ENCODE results near the gene YY1.
"Not testable (repeated sequence)": the region's sequence is repeated elsewhere in the genome, so short reads cannot be mapped to it uniquely, and the experiment has no call there.

The YY1 gene

GRCh38 chr14:100306998-100307765 lies 68.2 kb downstream of the YY1 start:
- H3K4me3 ChIP-seq (ENCODE audit: low read depth, low read length) = peak overlapping the region; percentile 85
- TF ChIP-seq CTCF (IDR thresholded peaks at IDR 0.05; ENCODE audit: low read depth, low read length) = no peak
- peak; percentile 34 for DNase-seq
- no peaks in the 10 kb centered on the region for H3K4me1 ChIP-seq
- H3K9me3 ChIP-seq = no peaks in the 10 kb centered on the region
- no peaks in the 10 kb centered on the region; the same call in 1 of the 2 replicates for H3K36me3 ChIP-seq
- H3K27me3 ChIP-seq = peaks cover 8% of the 10 kb centered on the region

- H3K9me3 ChIP-seq = no peaks in the 10 kb centered on the region
- H3K4me3 ChIP-seq (ENCODE audit: low read depth, low read length) = no peak overlapping the region; the same call in 1 of the 2 replicates
- no peaks in the 10 kb centered on the region; the same call in 1 of the 2 replicates for H3K36me3 ChIP-seq
- H3K27me3 ChIP-seq = peaks cover 8% of the 10 kb centered on the region
- no peak for DNase-seq
- TF ChIP-seq CTCF (IDR thresholded peaks at IDR 0.05; ENCODE audit: low read depth, low read length) = no peak
- H3K4me1 ChIP-seq = no peaks in the 10 kb centered on the region
Observed at GRCh38 chr14:100307766-100308426, 69.0 kb downstream of the YY1 start.

- DNase-seq = not testable (repeated sequence)
Observed at GRCh38 chr14:100308427-100308792, 69.5 kb downstream of the YY1 start.

GRCh38 chr14:100309028-100309737 lies 70.2 kb downstream of the YY1 start:
- H3K9me3 ChIP-seq = no peaks in the 10 kb centered on the region
- no peaks in the 10 kb centered on the region; the same call in 1 of the 2 replicates for H3K36me3 ChIP-seq
- peaks cover 8% of the 10 kb centered on the region for H3K27me3 ChIP-seq
- DNase-seq = no peak
- TF ChIP-seq CTCF (IDR thresholded peaks at IDR 0.05; ENCODE audit: low read depth, low read length) = no peak
- no peaks in the 10 kb centered on the region for H3K4me1 ChIP-seq
- H3K4me3 ChIP-seq (ENCODE audit: low read depth, low read length) = no peak overlapping the region

More at GRCh38 chr14:100308427-100308792, 69.5 kb downstream of the YY1 start:
- H3K36me3 ChIP-seq; H3K9me3 ChIP-seq; H3K4me3 ChIP-seq (ENCODE audit: low read depth, low read length); H3K4me1 ChIP-seq; H3K27me3 ChIP-seq: not testable (repeated sequence)

GRCh38 chr14:100312110-100312876 lies 73.3 kb downstream of the YY1 start:
- H3K9me3 ChIP-seq; H3K4me3 ChIP-seq (ENCODE audit: low read depth, low read length); DNase-seq; H3K27me3 ChIP-seq; H3K36me3 ChIP-seq; H3K4me1 ChIP-seq: not testable (repeated sequence)

GRCh38 chr14:100312877-100313400 lies 74.0 kb downstream of the YY1 start:
- Histone ChIP-seq H3K4me3 (ENCODE audit: low read depth, low read length) (no peak overlapping the region), H3K27me3 (no peaks in the 10 kb centered on the region), H3K36me3 (no peaks in the 10 kb centered on the region), H3K4me1 (no peaks in the 10 kb centered on the region), H3K9me3 (no peaks in the 10 kb centered on the region)
- no peak for TF ChIP-seq CTCF (IDR thresholded peaks at IDR 0.05; ENCODE audit: low read depth, low read length)
- no peak for DNase-seq

All from BE2C (cell line).